ENCODE data around the gene NR3C2. TPM values are rescaled to one million over a fixed set of nuclear protein-coding genes. Genes with fewer than 3 reads are reported as not detected.

The NR3C2 gene
- total RNA-seq, 1 donor from 2014 or later, result 2.5 TPM

- Histone ChIP-seq H3K27me3 (ENCODE audit: insufficient read depth, low read length) (no peaks in the 10 kb centered on the region), H3K79me2 (ENCODE audit: insufficient read depth, low read length) (no peaks in the 10 kb centered on the region), H3K9me3 (ENCODE audit: insufficient read depth, low read depth, low read length) (no peaks in the 10 kb centered on the region), H2AFZ (ENCODE audit: low read depth, low read length) (no peak overlapping the region), H3K27ac (ENCODE audit: low read depth, low read length) (no peak overlapping the region), H3K36me3 (ENCODE audit: insufficient read depth, low read length) (no peaks in the 10 kb centered on the region), H3K9ac (ENCODE audit: low read length) (no peak overlapping the region), H4K20me1 (ENCODE audit: insufficient read depth, low read length) (no peaks in the 10 kb centered on the region), H3K4me2 (ENCODE audit: low read length) (no peak overlapping the region), H3K4me3 (ENCODE audit: insufficient read depth, low read depth, low read length) (no peak overlapping the region), H3K4me1 (ENCODE audit: insufficient read depth, low read length) (no peaks in the 10 kb centered on the region)
- Mint-ChIP-seq H3K4me1 (ENCODE audit: low read depth, unreplicated experiment) (peaks cover 2% of the 10 kb centered on the region), H3K9me3 (ENCODE audit: unreplicated experiment) (no peaks in the 10 kb centered on the region), H3K27ac (ENCODE audit: unreplicated experiment) (no peak overlapping the region), H3K4me3 (ENCODE audit: unreplicated experiment) (no peak overlapping the region), H3K27me3 (ENCODE audit: low read depth, unreplicated experiment) (peaks cover 5% of the 10 kb centered on the region), H3K36me3 (ENCODE audit: low read depth, unreplicated experiment) (peaks cover 4% of the 10 kb centered on the region)
- FAIRE-seq (no peak), DNase-seq (ENCODE audit: low read depth) (no peak)
- TF ChIP-seq CTCF (IDR thresholded peaks at IDR 0.05; ENCODE audit: insufficient read depth, low read depth, low read length) (no peak), EZH2 (IDR thresholded peaks at IDR 0.05; ENCODE audit: insufficient read depth, low read length) (no peak)
These were observed 8.0 kb downstream of the NR3C2 start for GRCh38 chr4:148434075-148434773.

GRCh38 chr4:148431401-148431800 is 10.8 kb downstream of the NR3C2 start:
- FAIRE-seq, result no peak

GRCh38 chr4:148430854-148431253 is 11.4 kb downstream of the NR3C2 start:
- no peak overlapping the region for H3K4me3 ChIP-seq (ENCODE audit: insufficient read depth, low read depth, low read length)
- H3K4me2 ChIP-seq (ENCODE audit: low read length), result no peak overlapping the region
- peaks cover 2% of the 10 kb centered on the region for H3K4me1 Mint-ChIP-seq (ENCODE audit: low read depth, unreplicated experiment)
- H3K9me3 ChIP-seq (ENCODE audit: insufficient read depth, low read depth, low read length), result no peaks in the 10 kb centered on the region
- H3K27me3 Mint-ChIP-seq (ENCODE audit: low read depth, unreplicated experiment), result peaks cover 3% of the 10 kb centered on the region
- H3K9me3 Mint-ChIP-seq (ENCODE audit: unreplicated experiment), result no peaks in the 10 kb centered on the region
- H3K27ac ChIP-seq (ENCODE audit: low read depth, low read length), result no peak overlapping the region
- H2AFZ ChIP-seq (ENCODE audit: low read depth, low read length), result no peak overlapping the region
- no peak overlapping the region for H3K9ac ChIP-seq (ENCODE audit: low read length)
- TF ChIP-seq EZH2 (IDR thresholded peaks at IDR 0.05; ENCODE audit: insufficient read depth, low read length) (no peak), CTCF (IDR thresholded peaks at IDR 0.05; ENCODE audit: insufficient read depth, low read depth, low read length) (no peak)
- H3K27me3 ChIP-seq (ENCODE audit: insufficient read depth, low read length), result no peaks in the 10 kb centered on the region
- no peaks in the 10 kb centered on the region for H3K36me3 ChIP-seq (ENCODE audit: insufficient read depth, low read length)
- H4K20me1 ChIP-seq (ENCODE audit: insufficient read depth, low read length), result no peaks in the 10 kb centered on the region
- H3K27ac Mint-ChIP-seq (ENCODE audit: unreplicated experiment), result no peak overlapping the region
- no peak for FAIRE-seq
- no peak overlapping the region for H3K4me3 Mint-ChIP-seq (ENCODE audit: unreplicated experiment)
- no peaks in the 10 kb centered on the region for H3K4me1 ChIP-seq (ENCODE audit: insufficient read depth, low read length)
- no peak for DNase-seq (ENCODE audit: low read depth)
- H3K36me3 Mint-ChIP-seq (ENCODE audit: low read depth, unreplicated experiment), result peaks cover 2% of the 10 kb centered on the region
- H3K79me2 ChIP-seq (ENCODE audit: insufficient read depth, low read length), result no peaks in the 10 kb centered on the region

More at GRCh38 chr4:148431401-148431800, 10.8 kb downstream of the NR3C2 start:
- no peaks in the 10 kb centered on the region for H3K9me3 Mint-ChIP-seq (ENCODE audit: unreplicated experiment)
- Histone ChIP-seq H4K20me1 (ENCODE audit: insufficient read depth, low read length) (no peaks in the 10 kb centered on the region), H3K9ac (ENCODE audit: low read length) (no peak overlapping the region), H3K27me3 (ENCODE audit: insufficient read depth, low read length) (no peaks in the 10 kb centered on the region), H2AFZ (ENCODE audit: low read depth, low read length) (no peak overlapping the region), H3K9me3 (ENCODE audit: insufficient read depth, low read depth, low read length) (no peaks in the 10 kb centered on the region), H3K4me1 (ENCODE audit: insufficient read depth, low read length) (no peaks in the 10 kb centered on the region), H3K27ac (ENCODE audit: low read depth, low read length) (no peak overlapping the region), H3K79me2 (ENCODE audit: insufficient read depth, low read length) (no peaks in the 10 kb centered on the region), H3K4me2 (ENCODE audit: low read length) (no peak overlapping the region), H3K4me3 (ENCODE audit: insufficient read depth, low read depth, low read length) (no peak overlapping the region), H3K36me3 (ENCODE audit: insufficient read depth, low read length) (no peaks in the 10 kb centered on the region)
- TF ChIP-seq EZH2 (IDR thresholded peaks at IDR 0.05; ENCODE audit: insufficient read depth, low read length), result no peak
- peaks cover 4% of the 10 kb centered on the region for H3K36me3 Mint-ChIP-seq (ENCODE audit: low read depth, unreplicated experiment)
- DNase-seq (ENCODE audit: low read depth), result no peak
- H3K27me3 Mint-ChIP-seq (ENCODE audit: low read depth, unreplicated experiment), result peaks cover 5% of the 10 kb centered on the region
- no peak overlapping the region for H3K4me3 Mint-ChIP-seq (ENCODE audit: unreplicated experiment)
- H3K27ac Mint-ChIP-seq (ENCODE audit: unreplicated experiment), result no peak overlapping the region
- H3K4me1 Mint-ChIP-seq (ENCODE audit: low read depth, unreplicated experiment), result peaks cover 2% of the 10 kb centered on the region
